WTC11 (cell line): ENCODE measurements around the gene SIN3B. TPM values are rescaled to one million over a fixed set of nuclear protein-coding genes. Genes with fewer than 3 reads are reported as not detected.

Experiments used
- ATAC-seq: fragments of 200-7000 bp; cut with Tn5 transposase; 2 replicates; pipeline ENCODE4 v1.10.0; 2021; ENCODE audit warnings: mild to moderate bottlenecking, moderate library complexity
- Bru-seq: library from RNA; stranded (reverse); fragments of 400-500 nt; gene quantifications from one replicate; lab custom pipeline; 2021; lab: Mats Ljungman, UMichigan
- CTCF ChIA-PET: fragments of 300-600 bp; sonication (Branson Sonifier 250); formaldehyde crosslinking; loops from one replicate; lab custom pipeline; 2021; ENCODE audit warnings: antibody characterized with exemption; lab: Charles Lee
- POLR2A ChIA-PET: fragments of 350-600 bp; sonication (Branson Sonifier 250); formaldehyde crosslinking; loops from one replicate; lab custom pipeline; 2021; ENCODE audit warnings: antibody characterized with exemption; lab: Charles Lee
- DNase-seq: peaks from one replicate; pipeline ENCODE4 v3.0.0; 2021; ENCODE audit warnings: low spot score
- H3K27ac Mint-ChIP-seq: 2 replicates; pipeline ENCODE4 v1.8.0; 2021; ENCODE audit warnings: mixed read lengths
- H3K27me3 Mint-ChIP-seq: 2 replicates; pipeline ENCODE4 v1.8.0; 2021; ENCODE audit warnings: low read depth, mild to moderate bottlenecking, moderate library complexity, mixed read lengths
- H3K36me3 Mint-ChIP-seq: 2 replicates; pipeline ENCODE4 v1.8.0; 2021; ENCODE audit warnings: mixed read lengths
- H3K4me1 Mint-ChIP-seq: 2 replicates; pipeline ENCODE4 v1.8.0; 2022; ENCODE audit warnings: mixed read lengths
- H3K4me3 Mint-ChIP-seq: 2 replicates; pipeline ENCODE4 v1.8.0; 2021; ENCODE audit warnings: mild to moderate bottlenecking, moderate library complexity, mixed read lengths
- H3K9me3 Mint-ChIP-seq: 2 replicates; pipeline ENCODE4 v1.8.0; 2021; ENCODE audit warnings: mixed read lengths
- CREB1 ChIP-seq: sonication (generic); formaldehyde crosslinking; IDR thresholded peaks from 2 replicates; pipeline ENCODE4 v1.8.0; 2023; ENCODE audit warnings: mild to moderate bottlenecking, missing genetic modification reagents
- CREM ChIP-seq: sonication (generic); formaldehyde crosslinking; IDR thresholded peaks from 2 replicates; pipeline ENCODE4 v1.8.1; 2022; ENCODE audit warnings: mild to moderate bottlenecking, missing genetic modification reagents, moderate library complexity
- CTCF ChIP-seq: fragments of 200-600 bp; IDR thresholded peaks from 2 replicates; pipeline ENCODE4 v1.8.0; 2022; ENCODE audit warnings: antibody characterized with exemption
- ELF4 ChIP-seq: sonication (generic); formaldehyde crosslinking; IDR thresholded peaks from 2 replicates; pipeline ENCODE4 v1.8.1; 2022; ENCODE audit warnings: low read depth, mild to moderate bottlenecking, moderate library complexity, missing genetic modification reagents
- EMX1 ChIP-seq: fragments of 250-450 bp; sonication (Bioruptor Pico); IDR thresholded peaks from 2 replicates; pipeline ENCODE4 v1.8.0; 2021; ENCODE audit warnings: mild to moderate bottlenecking
- GABPB1 ChIP-seq: sonication (generic); formaldehyde crosslinking; IDR thresholded peaks from 2 replicates; pipeline ENCODE4 v1.8.1; 2023; ENCODE audit warnings: mild to moderate bottlenecking, missing genetic modification reagents
- IRF2 ChIP-seq: sonication (generic); formaldehyde crosslinking; IDR thresholded peaks from 2 replicates; pipeline ENCODE4 v1.8.0; 2022; ENCODE audit warnings: low read depth, missing genetic modification reagents, borderline replicate concordance
- JAZF1 ChIP-seq: fragments of 250-450 bp; sonication (Bioruptor Pico); IDR thresholded peaks from 2 replicates; pipeline ENCODE4 v1.9.0; 2021; ENCODE audit warnings: moderate library complexity, mild to moderate bottlenecking, inconsistent platforms
- MXD4 ChIP-seq: fragments of 250-450 bp; sonication (Bioruptor Pico); IDR thresholded peaks from 2 replicates; pipeline ENCODE4 v1.8.0; 2021; ENCODE audit warnings: mild to moderate bottlenecking, moderate library complexity, borderline replicate concordance
- SP1 ChIP-seq: sonication (generic); formaldehyde crosslinking; conservative IDR thresholded peaks from 2 replicates; pipeline ENCODE4 v1.8.1; 2022; ENCODE audit warnings: missing genetic modification reagents
- TCF7 ChIP-seq: sonication (generic); formaldehyde crosslinking; IDR thresholded peaks from 2 replicates; pipeline ENCODE4 v1.8.0; 2022; ENCODE audit warnings: mild to moderate bottlenecking, low read depth, missing genetic modification reagents, moderate library complexity
- ZNF121 ChIP-seq: sonication (generic); formaldehyde crosslinking; IDR thresholded peaks from 2 replicates; pipeline ENCODE4 v1.8.0; 2023; ENCODE audit warnings: missing genetic modification reagents
- ZNF396 ChIP-seq: fragments of 250-450 bp; sonication (Bioruptor Pico); IDR thresholded peaks from 2 replicates; pipeline ENCODE4 v1.8.0; 2021; ENCODE audit warnings: mild to moderate bottlenecking, moderate library complexity, borderline replicate concordance
- ZNF671 ChIP-seq: fragments of 250-450 bp; sonication (Bioruptor Pico); IDR thresholded peaks from 2 replicates; pipeline ENCODE4 v1.8.0; 2021; ENCODE audit warnings: mild to moderate bottlenecking
- long read RNA-seq, 3 experiments: library from RNA in 1 of 3; library from capped mRNA in 1 of 3; library from polyadenylated mRNA in 1 of 3; unstranded in 2 of 3; stranded (forward) in 1 of 3; transcript quantifications; one replicate each; pipeline ENCODE4 v2.0.0, GENCODE V29; 2021
- total RNA-seq: library from RNA; stranded (reverse); gene quantifications from 3 replicates; pipeline ENCODE4 v1.2.3, GENCODE V29; 2021
- TF ChIP-seq, protein P1 (sequence below): sonication (generic); formaldehyde crosslinking; IDR thresholded peaks from 2 replicates; pipeline ENCODE4 v1.8.1; 2023; ENCODE audit warnings: mild to moderate bottlenecking, missing genetic modification reagents
- TF ChIP-seq, protein P2 (sequence below): sonication (generic); formaldehyde crosslinking; IDR thresholded peaks from 2 replicates; pipeline ENCODE4 v1.8.0; 2022; ENCODE audit warnings: mild to moderate bottlenecking, missing genetic modification reagents
- TF ChIP-seq, protein P3 (sequence below): fragments of 250-450 bp; sonication (Bioruptor Pico); IDR thresholded peaks from 2 replicates; pipeline ENCODE4 v2.1.2; 2022; ENCODE audit warnings: mild to moderate bottlenecking, moderate library complexity
- TF ChIP-seq, protein P4 (sequence below): sonication (generic); formaldehyde crosslinking; IDR thresholded peaks from 2 replicates; pipeline ENCODE4 v1.8.1; 2023; ENCODE audit warnings: mild to moderate bottlenecking, moderate library complexity, missing genetic modification reagents
- TF ChIP-seq, protein P5 (sequence below): sonication (generic); formaldehyde crosslinking; IDR thresholded peaks from 2 replicates; pipeline ENCODE4 v1.8.0; 2022; ENCODE audit warnings: mild to moderate bottlenecking, missing genetic modification reagents

The SIN3B gene
- total RNA-seq (76.8 to 87.7 TPM (median 80.0 TPM) in 3 replicates), Bru-seq, nascent RNA (percentile 68 among the genes with signal in this experiment)
- long read RNA-seq, experiment 1, full-length matches to known transcripts = 191 of 270 reads
- long read RNA-seq, experiment 1, partial matches to known transcripts = 38 of 270 reads
- long read RNA-seq, experiment 1, other reads (novel, unspliced or antisense) = 41 of 270 reads
- long read RNA-seq, experiment 2, full-length matches to known transcripts = 22 of 60 reads
- long read RNA-seq, experiment 2, partial matches to known transcripts = 28 of 60 reads
- long read RNA-seq, experiment 2, other reads (novel, unspliced or antisense) = 10 of 60 reads
- long read RNA-seq, experiment 3, partial matches to known transcripts = 3 of 4 reads
- long read RNA-seq, experiment 3, other reads (novel, unspliced or antisense) = 1 of 4 reads

DNA sequence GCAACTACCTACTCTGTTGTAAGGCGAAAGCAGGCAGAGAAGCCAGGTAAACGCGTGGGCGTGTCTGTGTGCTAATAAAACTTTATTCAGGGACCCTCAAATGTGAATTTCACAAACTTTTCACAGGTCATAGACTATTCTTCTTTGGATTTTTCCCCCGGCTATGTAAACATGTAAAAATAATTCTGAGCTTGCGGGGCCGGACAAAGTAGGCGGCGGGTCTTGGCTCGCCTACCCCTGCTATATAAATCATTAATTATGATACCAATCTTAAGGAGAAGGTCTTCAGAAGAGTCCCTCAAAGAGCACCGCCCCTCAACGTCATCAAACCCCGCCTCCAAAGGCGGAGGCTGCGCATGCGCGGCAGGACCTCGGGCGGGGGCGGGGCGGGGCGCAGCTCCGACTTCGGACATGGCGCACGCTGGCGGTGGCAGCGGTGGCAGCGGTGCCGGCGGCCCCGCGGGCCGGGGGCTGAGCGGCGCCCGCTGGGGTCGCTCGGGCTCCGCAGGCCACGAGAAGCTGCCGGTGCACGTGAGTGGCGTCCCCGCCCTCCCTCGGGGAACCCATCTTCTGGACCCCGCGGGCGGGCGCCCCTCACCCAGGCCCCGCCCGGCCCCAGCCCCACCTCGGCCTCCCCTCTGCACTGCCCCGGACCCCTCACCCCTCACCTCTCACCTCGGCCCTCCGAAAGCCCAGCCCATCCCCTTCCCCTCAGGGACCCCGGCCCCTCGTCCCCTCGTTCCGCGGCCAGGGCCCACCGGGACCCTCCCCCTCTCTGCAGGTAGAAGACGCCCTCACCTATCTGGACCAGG, at the start of gene SIN3B:
Gene SIN3B, plus strand, starts transcription at position 389 of the 812 bp plus-strand sequence. Its CDS starts 23 bp downstream, at position 412.
- ATAC-seq (peak; percentile 52), DNase-seq (peak; percentile 85)
- TF ChIP-seq MXD4 = no peak
- no peak for TF ChIP-seq EMX1 (CRISPR knock-in tag)
- TF ChIP-seq, protein P1, sequence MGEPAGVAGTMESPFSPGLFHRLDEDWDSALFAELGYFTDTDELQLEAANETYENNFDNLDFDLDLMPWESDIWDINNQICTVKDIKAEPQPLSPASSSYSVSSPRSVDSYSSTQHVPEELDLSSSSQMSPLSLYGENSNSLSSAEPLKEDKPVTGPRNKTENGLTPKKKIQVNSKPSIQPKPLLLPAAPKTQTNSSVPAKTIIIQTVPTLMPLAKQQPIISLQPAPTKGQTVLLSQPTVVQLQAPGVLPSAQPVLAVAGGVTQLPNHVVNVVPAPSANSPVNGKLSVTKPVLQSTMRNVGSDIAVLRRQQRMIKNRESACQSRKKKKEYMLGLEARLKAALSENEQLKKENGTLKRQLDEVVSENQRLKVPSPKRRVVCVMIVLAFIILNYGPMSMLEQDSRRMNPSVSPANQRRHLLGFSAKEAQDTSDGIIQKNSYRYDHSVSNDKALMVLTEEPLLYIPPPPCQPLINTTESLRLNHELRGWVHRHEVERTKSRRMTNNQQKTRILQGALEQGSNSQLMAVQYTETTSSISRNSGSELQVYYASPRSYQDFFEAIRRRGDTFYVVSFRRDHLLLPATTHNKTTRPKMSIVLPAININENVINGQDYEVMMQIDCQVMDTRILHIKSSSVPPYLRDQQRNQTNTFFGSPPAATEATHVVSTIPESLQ (CRISPR knock-in tag) = no peak
- TF ChIP-seq ZNF121 (CRISPR knock-in tag) = no peak
- peak; percentile 59 for TF ChIP-seq SP1
- no peak for TF ChIP-seq ELF4 (CRISPR knock-in tag)
- 0 out of 2 replicates have a peak within 1 kb of the TSS, but pooled peaks have one; percentile 86 for H3K27ac Mint-ChIP-seq
- no peaks in the 10 kb centered on the region; the same call in 1 of the 2 replicates for H3K27me3 Mint-ChIP-seq
- peaks cover 43% of the 10 kb centered on the region for H3K4me1 Mint-ChIP-seq
- H3K4me3 Mint-ChIP-seq = peak within 1 kb of the TSS; percentile 86
- POLR2A ChIA-PET = no interaction called here
- H3K36me3 Mint-ChIP-seq = peaks cover 29% of the 10 kb centered on the region
- H3K9me3 Mint-ChIP-seq = peaks cover 8% of the 10 kb centered on the region; the same call in 1 of the 2 replicates
- CTCF ChIA-PET = interaction anchor here (1.0 to 1.6 kb wide), 2 partner anchors 26 to 115 kb away, joined by 3 to 7 read pairs; no protein-coding TSS in a partner anchor

GRCh38 chr19:16779539-16780163, 49.5 kb upstream of the SIN3B start:
- no peak overlapping the region for H3K27ac Mint-ChIP-seq
- ChIA-PET POLR2A (no interaction called here), CTCF (interaction anchor here (0.7 to 2.9 kb wide), 7 partner anchors 10 to 273 kb away, joined by 3 to 18 read pairs (median 6); no protein-coding TSS in a partner anchor)
- no peaks in the 10 kb centered on the region; the same call in none of the 2 replicates for H3K27me3 Mint-ChIP-seq
- no peak for DNase-seq
- H3K36me3 Mint-ChIP-seq = no peaks in the 10 kb centered on the region
- H3K9me3 Mint-ChIP-seq = peaks cover 4% of the 10 kb centered on the region
- H3K4me3 Mint-ChIP-seq = no peak overlapping the region
- no peak for TF ChIP-seq IRF2 (CRISPR knock-in tag)
- TF ChIP-seq, protein P2, sequence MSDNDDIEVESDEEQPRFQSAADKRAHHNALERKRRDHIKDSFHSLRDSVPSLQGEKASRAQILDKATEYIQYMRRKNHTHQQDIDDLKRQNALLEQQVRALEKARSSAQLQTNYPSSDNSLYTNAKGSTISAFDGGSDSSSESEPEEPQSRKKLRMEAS = no peak
- no peak for TF ChIP-seq TCF7 (CRISPR knock-in tag)
- H3K4me1 Mint-ChIP-seq = no peaks in the 10 kb centered on the region
- ATAC-seq = no peak

GRCh38 chr19:16782719-16783118, 46.5 kb upstream of the SIN3B start:
- no peaks in the 10 kb centered on the region for H3K4me1 Mint-ChIP-seq
- no peaks in the 10 kb centered on the region for H3K9me3 Mint-ChIP-seq
- POLR2A ChIA-PET = no interaction called here
- H3K27me3 Mint-ChIP-seq = no peaks in the 10 kb centered on the region
- CTCF ChIA-PET = no interaction called here
- H3K4me3 Mint-ChIP-seq = no peak overlapping the region
- ATAC-seq (no peak), DNase-seq (no peak)
- H3K27ac Mint-ChIP-seq = no peak overlapping the region
- no peaks in the 10 kb centered on the region for H3K36me3 Mint-ChIP-seq
- TF ChIP-seq ZNF121 (CRISPR knock-in tag) = no peak
- TF ChIP-seq CTCF = no peak
- TF ChIP-seq, protein P3, sequence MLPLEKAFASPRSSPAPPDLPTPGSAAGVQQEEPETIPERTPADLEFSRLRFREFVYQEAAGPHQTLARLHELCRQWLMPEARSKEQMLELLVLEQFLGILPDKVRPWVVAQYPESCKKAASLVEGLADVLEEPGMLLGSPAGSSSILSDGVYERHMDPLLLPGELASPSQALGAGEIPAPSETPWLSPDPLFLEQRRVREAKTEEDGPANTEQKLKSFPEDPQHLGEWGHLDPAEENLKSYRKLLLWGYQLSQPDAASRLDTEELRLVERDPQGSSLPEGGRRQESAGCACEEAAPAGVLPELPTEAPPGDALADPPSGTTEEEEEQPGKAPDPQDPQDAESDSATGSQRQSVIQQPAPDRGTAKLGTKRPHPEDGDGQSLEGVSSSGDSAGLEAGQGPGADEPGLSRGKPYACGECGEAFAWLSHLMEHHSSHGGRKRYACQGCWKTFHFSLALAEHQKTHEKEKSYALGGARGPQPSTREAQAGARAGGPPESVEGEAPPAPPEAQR = no peak
- TF ChIP-seq, protein P4, sequence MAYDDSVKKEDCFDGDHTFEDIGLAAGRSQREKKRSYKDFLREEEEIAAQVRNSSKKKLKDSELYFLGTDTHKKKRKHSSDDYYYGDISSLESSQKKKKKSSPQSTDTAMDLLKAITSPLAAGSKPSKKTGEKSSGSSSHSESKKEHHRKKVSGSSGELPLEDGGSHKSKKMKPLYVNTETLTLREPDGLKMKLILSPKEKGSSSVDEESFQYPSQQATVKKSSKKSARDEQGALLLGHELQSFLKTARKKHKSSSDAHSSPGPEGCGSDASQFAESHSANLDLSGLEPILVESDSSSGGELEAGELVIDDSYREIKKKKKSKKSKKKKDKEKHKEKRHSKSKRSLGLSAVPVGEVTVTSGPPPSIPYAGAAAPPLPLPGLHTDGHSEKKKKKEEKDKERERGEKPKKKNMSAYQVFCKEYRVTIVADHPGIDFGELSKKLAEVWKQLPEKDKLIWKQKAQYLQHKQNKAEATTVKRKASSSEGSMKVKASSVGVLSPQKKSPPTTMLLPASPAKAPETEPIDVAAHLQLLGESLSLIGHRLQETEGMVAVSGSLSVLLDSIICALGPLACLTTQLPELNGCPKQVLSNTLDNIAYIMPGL (CRISPR knock-in tag) = no peak
- no peak for TF ChIP-seq SP1
- no peak for TF ChIP-seq ZNF396 (CRISPR knock-in tag)
- no peak for TF ChIP-seq JAZF1 (CRISPR knock-in tag)
- no peak for TF ChIP-seq CREM (CRISPR knock-in tag)
- no peak for TF ChIP-seq CREB1
- no peak for TF ChIP-seq ZNF671 (CRISPR knock-in tag)
- no peak for TF ChIP-seq GABPB1 (CRISPR knock-in tag)
- TF ChIP-seq, protein P5, sequence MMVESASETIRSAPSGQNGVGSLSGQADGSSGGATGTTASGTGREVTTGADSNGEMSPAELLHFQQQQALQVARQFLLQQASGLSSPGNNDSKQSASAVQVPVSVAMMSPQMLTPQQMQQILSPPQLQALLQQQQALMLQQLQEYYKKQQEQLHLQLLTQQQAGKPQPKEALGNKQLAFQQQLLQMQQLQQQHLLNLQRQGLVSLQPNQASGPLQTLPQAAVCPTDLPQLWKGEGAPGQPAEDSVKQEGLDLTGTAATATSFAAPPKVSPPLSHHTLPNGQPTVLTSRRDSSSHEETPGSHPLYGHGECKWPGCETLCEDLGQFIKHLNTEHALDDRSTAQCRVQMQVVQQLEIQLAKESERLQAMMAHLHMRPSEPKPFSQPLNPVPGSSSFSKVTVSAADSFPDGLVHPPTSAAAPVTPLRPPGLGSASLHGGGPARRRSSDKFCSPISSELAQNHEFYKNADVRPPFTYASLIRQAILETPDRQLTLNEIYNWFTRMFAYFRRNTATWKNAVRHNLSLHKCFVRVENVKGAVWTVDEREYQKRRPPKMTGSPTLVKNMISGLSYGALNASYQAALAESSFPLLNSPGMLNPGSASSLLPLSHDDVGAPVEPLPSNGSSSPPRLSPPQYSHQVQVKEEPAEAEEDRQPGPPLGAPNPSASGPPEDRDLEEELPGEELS (CRISPR knock-in tag) = no peak
- TF ChIP-seq, all 79 proteins: peak for 0
